Measurements from ENCODE around the gene ITPK1.
"Not testable (repeated sequence)": the region's sequence is repeated elsewhere in the genome, so short reads cannot be mapped to it uniquely, and the experiment has no call there.

Gene ITPK1

DNA sequence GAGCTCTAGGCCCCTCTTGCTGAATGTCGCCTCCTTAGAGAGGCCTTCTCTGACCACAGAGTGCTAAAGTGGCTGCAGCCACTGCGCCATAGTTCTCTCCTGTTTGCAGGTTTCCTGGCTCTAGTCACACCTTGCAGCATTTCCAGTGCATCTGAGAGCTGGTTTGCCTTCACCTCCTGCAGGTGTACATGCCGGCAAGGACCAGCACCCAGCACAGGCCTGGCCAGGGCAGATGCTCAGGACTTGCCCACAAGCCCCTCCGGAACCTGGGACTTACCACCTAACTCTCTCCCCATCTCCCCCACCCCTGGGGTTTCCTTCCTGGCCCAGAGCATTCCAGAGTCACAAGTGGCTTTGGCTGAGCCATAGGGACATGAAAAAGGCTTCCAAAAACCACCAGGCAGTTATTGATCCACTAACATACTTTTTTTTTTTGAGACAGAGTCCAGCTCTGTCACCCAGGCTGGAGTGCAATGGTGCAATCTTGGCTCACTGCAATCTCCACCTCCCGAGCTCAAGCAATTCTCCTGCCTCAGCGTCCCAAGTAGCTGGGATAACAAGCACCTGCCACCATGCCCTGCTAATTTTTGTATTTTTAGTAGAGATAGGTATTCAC, 9.1 kb downstream of the ITPK1 start:
- Histone ChIP-seq H3K79me1 (replicated peaks; ENCODE audit: low read length, poor library complexity, severe bottlenecking) (peaks cover 41% of the 10 kb centered on the region), H3K9me3 (ENCODE audit: control insufficient read depth, low read length) (no peaks in the 10 kb centered on the region), H3K18ac (ENCODE audit: low read depth in 1 of 2, low read length in 2 of 2) (no peak overlapping the region), H3K4me2 (ENCODE audit: low read length, poor library complexity, severe bottlenecking) (no peak overlapping the region), H4K91ac (ENCODE audit: low read length) (no peak overlapping the region), H3K4me3 (ENCODE audit: insufficient read depth in 1 of 2, low read depth in 1 of 2, low read length in 2 of 2) (no peak overlapping the region), H2BK15ac (ENCODE audit: low read depth, poor library complexity, severe bottlenecking) (no peak overlapping the region), H3K9ac (ENCODE audit: low read length) (no peak overlapping the region), H2BK5ac (ENCODE audit: low read depth, low read length, poor library complexity, severe bottlenecking) (no peak overlapping the region), H3K14ac (ENCODE audit: low read length in 2 of 2) (no peak overlapping the region), H2BK120ac (ENCODE audit: low read depth, low read length) (no peak overlapping the region), H4K8ac (ENCODE audit: low read length) (no peak overlapping the region), H2AFZ (ENCODE audit: low read depth, low read length) (no peak overlapping the region), H3K23ac (ENCODE audit: low read length in 2 of 2) (no peak overlapping the region), H3K36me3 (ENCODE audit: control insufficient read depth in 1 of 2, insufficient read depth in 2 of 2, low read depth in 1 of 2, low read length in 2 of 2) (no peaks in the 10 kb centered on the region), H2AK5ac (ENCODE audit: low read length, severe bottlenecking) (no peak overlapping the region), H3K4me1 (ENCODE audit: control insufficient read depth, insufficient read depth, low read depth, low read length) (peaks cover 6% of the 10 kb centered on the region), H2BK12ac (ENCODE audit: low read length in 2 of 2) (no peak overlapping the region), H3K27ac (ENCODE audit: low read length, poor library complexity, severe bottlenecking) (no peak overlapping the region), H3K4ac (ENCODE audit: low read depth in 1 of 2, low read length in 2 of 2) (no peak overlapping the region), H3K27me3 (ENCODE audit: control insufficient read depth in 1 of 2, insufficient read depth in 1 of 2, low read length in 2 of 2) (no peaks in the 10 kb centered on the region)
- DNase-seq, result no peak
- 90% methylated on average over 4 of the region's 6 CpGs for WGBS

DNA sequence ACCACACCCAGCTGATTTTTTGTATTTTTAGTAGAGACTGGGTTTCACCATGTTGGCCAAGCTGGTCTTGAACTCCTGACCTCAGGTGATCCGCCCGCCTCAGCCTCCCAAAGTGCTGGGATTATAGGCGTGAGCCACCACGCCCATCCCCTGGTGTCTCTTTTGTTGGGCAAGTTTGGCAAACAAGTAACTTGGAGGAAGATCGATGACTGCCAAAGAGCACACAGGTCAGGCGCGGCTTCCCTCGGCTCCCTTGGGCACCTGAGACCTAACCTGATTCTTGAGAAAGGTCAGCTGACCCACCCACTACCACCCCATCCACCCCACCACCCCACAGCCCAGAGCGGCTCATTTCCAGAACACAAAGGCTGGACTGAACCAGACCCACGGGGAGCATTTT, 9.9 kb downstream of the ITPK1 start:
- not testable (repeated sequence) for H4K91ac ChIP-seq (ENCODE audit: low read length); H3K27ac ChIP-seq (ENCODE audit: low read length, poor library complexity, severe bottlenecking); H3K9me3 ChIP-seq (ENCODE audit: control insufficient read depth, low read length); H4K8ac ChIP-seq (ENCODE audit: low read length); H3K9ac ChIP-seq (ENCODE audit: low read length); H2BK5ac ChIP-seq (ENCODE audit: low read depth, low read length, poor library complexity, severe bottlenecking); H3K27me3 ChIP-seq (ENCODE audit: control insufficient read depth in 1 of 2, insufficient read depth in 1 of 2, low read length in 2 of 2); H3K4me3 ChIP-seq (ENCODE audit: insufficient read depth in 1 of 2, low read depth in 1 of 2, low read length in 2 of 2); H3K36me3 ChIP-seq (ENCODE audit: control insufficient read depth in 1 of 2, insufficient read depth in 2 of 2, low read depth in 1 of 2, low read length in 2 of 2); H3K23ac ChIP-seq (ENCODE audit: low read length in 2 of 2); H2BK120ac ChIP-seq (ENCODE audit: low read depth, low read length); H2BK12ac ChIP-seq (ENCODE audit: low read length in 2 of 2); H3K4ac ChIP-seq (ENCODE audit: low read depth in 1 of 2, low read length in 2 of 2); H3K4me1 ChIP-seq (ENCODE audit: control insufficient read depth, insufficient read depth, low read depth, low read length); H3K18ac ChIP-seq (ENCODE audit: low read depth in 1 of 2, low read length in 2 of 2); H2AK5ac ChIP-seq (ENCODE audit: low read length, severe bottlenecking); H2BK15ac ChIP-seq (ENCODE audit: low read depth, poor library complexity, severe bottlenecking); H2AFZ ChIP-seq (ENCODE audit: low read depth, low read length); DNase-seq; H3K14ac ChIP-seq (ENCODE audit: low read length in 2 of 2); H3K4me2 ChIP-seq (ENCODE audit: low read length, poor library complexity, severe bottlenecking)
- peaks cover 42% of the 10 kb centered on the region for H3K79me1 ChIP-seq (replicated peaks; ENCODE audit: low read length, poor library complexity, severe bottlenecking)
- WGBS, result 94% methylated on average over 9 of the region's 10 CpGs

DNA sequence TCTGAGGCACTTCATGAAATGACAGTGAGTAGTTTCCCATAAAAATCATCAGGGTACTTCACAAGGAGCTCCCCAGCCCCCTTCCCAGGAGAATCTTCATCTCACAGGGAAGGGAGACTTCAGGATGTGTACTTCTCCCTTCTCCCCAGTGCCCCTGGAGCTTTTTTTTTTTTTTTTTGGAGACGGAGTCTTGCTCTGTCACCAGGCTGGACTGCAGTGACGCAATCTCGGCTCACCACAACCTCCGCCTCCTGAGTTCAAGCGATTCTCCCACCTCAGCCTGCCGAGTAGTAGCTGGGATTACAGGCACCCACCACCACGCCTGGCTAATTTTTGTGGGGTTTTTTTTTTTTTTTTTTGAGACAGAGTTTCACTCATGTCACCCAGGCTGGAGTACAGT, 10.4 kb downstream of the ITPK1 start:
- Histone ChIP-seq H4K91ac (ENCODE audit: low read length) (no peak overlapping the region), H4K8ac (ENCODE audit: low read length) (no peak overlapping the region), H2BK12ac (ENCODE audit: low read length in 2 of 2) (no peak overlapping the region), H3K79me1 (replicated peaks; ENCODE audit: low read length, poor library complexity, severe bottlenecking) (peaks cover 39% of the 10 kb centered on the region), H3K14ac (ENCODE audit: low read length in 2 of 2) (no peak overlapping the region), H3K36me3 (ENCODE audit: control insufficient read depth in 1 of 2, insufficient read depth in 2 of 2, low read depth in 1 of 2, low read length in 2 of 2) (no peaks in the 10 kb centered on the region), H3K18ac (ENCODE audit: low read depth in 1 of 2, low read length in 2 of 2) (no peak overlapping the region), H2BK5ac (ENCODE audit: low read depth, low read length, poor library complexity, severe bottlenecking) (no peak overlapping the region), H3K4me1 (ENCODE audit: control insufficient read depth, insufficient read depth, low read depth, low read length) (peaks cover 6% of the 10 kb centered on the region), H3K9ac (ENCODE audit: low read length) (no peak overlapping the region), H3K9me3 (ENCODE audit: control insufficient read depth, low read length) (no peaks in the 10 kb centered on the region), H3K4me2 (ENCODE audit: low read length, poor library complexity, severe bottlenecking) (no peak overlapping the region), H3K27ac (ENCODE audit: low read length, poor library complexity, severe bottlenecking) (no peak overlapping the region), H3K23ac (ENCODE audit: low read length in 2 of 2) (no peak overlapping the region), H2AFZ (ENCODE audit: low read depth, low read length) (no peak overlapping the region), H3K4ac (ENCODE audit: low read depth in 1 of 2, low read length in 2 of 2) (no peak overlapping the region), H2BK15ac (ENCODE audit: low read depth, poor library complexity, severe bottlenecking) (no peak overlapping the region), H2BK120ac (ENCODE audit: low read depth, low read length) (no peak overlapping the region), H2AK5ac (ENCODE audit: low read length, severe bottlenecking) (no peak overlapping the region), H3K4me3 (ENCODE audit: insufficient read depth in 1 of 2, low read depth in 1 of 2, low read length in 2 of 2) (no peak overlapping the region), H3K27me3 (ENCODE audit: control insufficient read depth in 1 of 2, insufficient read depth in 1 of 2, low read length in 2 of 2) (no peaks in the 10 kb centered on the region)
- WGBS, result 78% methylated on average over 6 of the region's 7 CpGs
- peak; percentile 51 for DNase-seq

DNA sequence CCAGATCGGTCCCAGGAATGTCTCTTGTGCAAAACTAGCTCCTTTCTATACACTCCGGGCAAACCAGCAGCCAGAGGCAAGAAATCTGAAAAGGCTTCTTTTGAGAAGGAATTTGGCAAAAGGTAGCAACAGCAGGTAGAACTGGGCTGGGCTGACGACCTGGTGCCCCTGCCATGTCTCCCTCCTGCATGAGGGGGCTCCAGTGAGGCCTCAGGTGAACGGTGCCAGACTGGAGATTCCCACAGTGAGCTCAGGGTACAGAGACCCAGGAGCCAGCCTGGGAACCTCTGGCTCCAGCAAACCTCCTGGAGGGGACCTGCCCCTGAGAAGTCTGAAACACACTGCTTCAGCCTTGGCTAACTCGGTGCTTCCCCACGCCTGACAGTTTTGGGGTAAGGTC, 10.8 kb downstream of the ITPK1 start:
- no peak overlapping the region for H2AK5ac ChIP-seq (ENCODE audit: low read length, severe bottlenecking)
- no peak overlapping the region for H2BK5ac ChIP-seq (ENCODE audit: low read depth, low read length, poor library complexity, severe bottlenecking)
- no peaks in the 10 kb centered on the region for H3K27me3 ChIP-seq (ENCODE audit: control insufficient read depth in 1 of 2, insufficient read depth in 1 of 2, low read length in 2 of 2)
- H2AFZ ChIP-seq (ENCODE audit: low read depth, low read length), result no peak overlapping the region
- H3K79me1 ChIP-seq (replicated peaks; ENCODE audit: low read length, poor library complexity, severe bottlenecking), result peaks cover 40% of the 10 kb centered on the region
- H3K9me3 ChIP-seq (ENCODE audit: control insufficient read depth, low read length), result no peaks in the 10 kb centered on the region
- 84% methylated on average over 6 of the region's 6 CpGs for WGBS
- no peak overlapping the region for H3K4me3 ChIP-seq (ENCODE audit: insufficient read depth in 1 of 2, low read depth in 1 of 2, low read length in 2 of 2)
- no peak overlapping the region for H3K4ac ChIP-seq (ENCODE audit: low read depth in 1 of 2, low read length in 2 of 2)
- H3K4me2 ChIP-seq (ENCODE audit: low read length, poor library complexity, severe bottlenecking), result no peak overlapping the region
- no peak overlapping the region for H3K23ac ChIP-seq (ENCODE audit: low read length in 2 of 2)
- H3K14ac ChIP-seq (ENCODE audit: low read length in 2 of 2), result no peak overlapping the region
- no peak overlapping the region for H2BK12ac ChIP-seq (ENCODE audit: low read length in 2 of 2)
- H4K8ac ChIP-seq (ENCODE audit: low read length), result no peak overlapping the region
- H2BK15ac ChIP-seq (ENCODE audit: low read depth, poor library complexity, severe bottlenecking), result no peak overlapping the region
- H3K9ac ChIP-seq (ENCODE audit: low read length), result no peak overlapping the region
- no peak for DNase-seq
- no peak overlapping the region for H3K18ac ChIP-seq (ENCODE audit: low read depth in 1 of 2, low read length in 2 of 2)
- peaks cover 6% of the 10 kb centered on the region for H3K4me1 ChIP-seq (ENCODE audit: control insufficient read depth, insufficient read depth, low read depth, low read length)
- no peak overlapping the region for H2BK120ac ChIP-seq (ENCODE audit: low read depth, low read length)
- no peak overlapping the region for H4K91ac ChIP-seq (ENCODE audit: low read length)
- no peak overlapping the region for H3K27ac ChIP-seq (ENCODE audit: low read length, poor library complexity, severe bottlenecking)
- H3K36me3 ChIP-seq (ENCODE audit: control insufficient read depth in 1 of 2, insufficient read depth in 2 of 2, low read depth in 1 of 2, low read length in 2 of 2), result no peaks in the 10 kb centered on the region

All from mesenchymal stem cell (in vitro differentiated cells and primary cell).